Stimulated activated CD4-positive, alpha-beta T cell treated with anti-CD3 and anti-CD28 coated beads, Interleukin-1b, Interleukin-23, amount 100 ng/mL, for 48 hours (primary cell): ENCODE results near the gene GMDS.

Experiments
- DNase-seq: peaks from one replicate; pipeline ENCODE4 v3.0.0-alpha.2; 2020

The GMDS gene

GRCh38 chr6:1617466-1618310 lies 627.7 kb downstream of the GMDS start:
- no peak for DNase-seq

- DNase-seq, result no peak
These were observed 628.5 kb downstream of the GMDS start for GRCh38 chr6:1616701-1617463.

- DNase-seq, result no peak
These were observed 629.5 kb downstream of the GMDS start for GRCh38 chr6:1615853-1616420.

- DNase-seq, result no peak
These were observed 630.1 kb downstream of the GMDS start for GRCh38 chr6:1615151-1615852.

- no peak for DNase-seq
These were observed 630.8 kb downstream of the GMDS start for GRCh38 chr6:1614448-1615150.

GRCh38 chr6:1613688-1614447 lies 631.5 kb downstream of the GMDS start:
- no peak for DNase-seq

- DNase-seq, result no peak
These were observed 632.1 kb downstream of the GMDS start for GRCh38 chr6:1613346-1613687.

- no peak for DNase-seq
These were observed 632.5 kb downstream of the GMDS start for GRCh38 chr6:1612974-1613306.

GRCh38 chr6:1612299-1612973 lies 633.0 kb downstream of the GMDS start:
- DNase-seq, result no peak

GRCh38 chr6:1611572-1612298 lies 633.7 kb downstream of the GMDS start:
- DNase-seq, result no peak

- no peak for DNase-seq
These were observed 634.2 kb downstream of the GMDS start for GRCh38 chr6:1611322-1611571.

- no peak for DNase-seq
These were observed 634.7 kb downstream of the GMDS start for GRCh38 chr6:1610497-1611321.

GRCh38 chr6:1609648-1610496 lies 635.5 kb downstream of the GMDS start, which contains the start of gene FOXC1:
Gene FOXC1 (plus strand): TSS chr6:1609915. CDS start chr6:1610446, 531 bp downstream.
- no peak for DNase-seq

GRCh38 chr6:1609041-1609647 lies 636.3 kb downstream of the GMDS start:
- DNase-seq, result no peak

- DNase-seq, result no peak
These were observed 637.0 kb downstream of the GMDS start for GRCh38 chr6:1608222-1609040.

GRCh38 chr6:1607516-1608221 lies 637.7 kb downstream of the GMDS start:
- DNase-seq, result no peak
